B cell (primary cell): ENCODE measurements around the gene CCND2. TPM values are rescaled to one million over a fixed set of nuclear protein-coding genes. Genes with fewer than 3 reads are reported as not detected.

ENCODE experiments used
- ATAC-seq: fragments of 200-7000 bp; cut with Tn5 transposase; one replicate; pipeline ENCODE4 v1.10.0; 2021; ENCODE audit warnings: low read depth, mild to moderate bottlenecking, moderate number of reproducible peaks, moderate library complexity
- CTCF ChIA-PET: fragments of 350-600 bp; sonication (Branson Sonifier 250); formaldehyde crosslinking; loops from one replicate; lab custom pipeline; 2021; ENCODE audit warnings: antibody characterized with exemption, inconsistent platforms; lab: Charles Lee
- POLR2A ChIA-PET: fragments of 350-600 bp; sonication (Branson Sonifier 250); formaldehyde crosslinking; loops from one replicate; lab custom pipeline; 2021; ENCODE audit warnings: antibody characterized with exemption; lab: Charles Lee
- DNase-seq: peaks from one replicate; pipeline ENCODE4 v3.0.0; 2013
- H2AFZ ChIP-seq: 2 replicates; pipeline ENCODE4 v1.6.1; 2012; ENCODE audit warnings: mild to moderate bottlenecking, low read depth, low read length; ENCODE audit not compliant: insufficient read depth, poor library complexity, severe bottlenecking
- H3K27ac ChIP-seq, 2 donors: 1 replicate in 1 of 2; 2 replicates in 1 of 2; pipeline ENCODE4 v1.5.1; 2012 to 2013; ENCODE audit warnings: low read length in 2 of 2, mild to moderate bottlenecking in 2 of 2, moderate library complexity in 1 of 2
- H3K27me3 ChIP-seq, 4 experiments: fragments of 200-600 bp in 1 of 4; sonication (generic) in 1 of 4; replicated peaks in 1 of 4; 1 replicate in 2 of 4; 2 replicates in 2 of 4; pipeline versions ENCODE4 v1.6.1 to v1.7.0; 2013 to 2016; ENCODE audit warnings: low read length in 3 of 4, mild to moderate bottlenecking in 2 of 4, mixed read lengths in 1 of 4, moderate library complexity in 1 of 4; ENCODE audit not compliant: insufficient read depth in 4 of 4, control insufficient read depth in 3 of 4; ENCODE audit errors: control extremely low read depth in 1 of 4
- H3K36me3 ChIP-seq, 2 experiments: replicated peaks in 1 of 2; 1 replicate in 1 of 2; 2 replicates in 1 of 2; pipeline versions ENCODE4 v1.6.1 to v1.7.1; 2013; ENCODE audit warnings: low read length in 1 of 2; ENCODE audit not compliant: insufficient read depth in 2 of 2, control insufficient read depth in 1 of 2; ENCODE audit errors: control extremely low read depth in 1 of 2, extremely low read depth in 1 of 2
- H3K4me1 ChIP-seq, 2 donors: fragments of 200-600 bp in 1 of 2; sonication (generic) in 1 of 2; 1 replicate in 1 of 2; 2 replicates in 1 of 2; pipeline versions ENCODE4 v1.5.1 to v1.6.1; 2013 to 2017; ENCODE audit warnings: low read length in 2 of 2; ENCODE audit not compliant: control insufficient read depth in 2 of 2, insufficient read depth in 2 of 2
- H3K4me2 ChIP-seq: replicated peaks from 2 replicates; pipeline ENCODE3; 2012; ENCODE audit warnings: mild to moderate bottlenecking, low read depth, low read length; ENCODE audit not compliant: poor library complexity, severe bottlenecking
- H3K4me3 ChIP-seq, 5 experiments: fragments of 200-600 bp in 1 of 5; sonication (generic) in 1 of 5; 1 replicate in 3 of 5; 2 replicates in 2 of 5; pipeline versions ENCODE4 v1.5.1 to v1.7.0; 2011 to 2016; ENCODE audit warnings: low read length in 4 of 5, mild to moderate bottlenecking in 4 of 5, low read depth in 2 of 5, control low read depth in 1 of 5, moderate library complexity in 1 of 5; ENCODE audit not compliant: insufficient read depth in 1 of 5; ENCODE audit errors: control extremely low read depth in 1 of 5, extremely low read depth in 1 of 5
- H3K79me2 ChIP-seq: fragments of 200-600 bp; sonication (generic); one replicate; pipeline ENCODE4 v1.6.0; 2016; ENCODE audit warnings: low read length; ENCODE audit not compliant: control insufficient read depth, insufficient read depth
- H3K9ac ChIP-seq: fragments of 200-600 bp; sonication (generic); 2 replicates; pipeline ENCODE4 v1.6.1; 2017; ENCODE audit warnings: mild to moderate bottlenecking, low read length, moderate library complexity
- H3K9me3 ChIP-seq, 3 donors: one replicate each; pipeline versions ENCODE4 v1.6.1 to v1.7.1; 2013; ENCODE audit warnings: low read length in 2 of 3; ENCODE audit not compliant: control insufficient read depth in 2 of 3, insufficient read depth in 1 of 3; ENCODE audit errors: control extremely low read depth in 1 of 3
- H4K20me1 ChIP-seq: 2 replicates; pipeline ENCODE4 v1.6.0; 2012; ENCODE audit warnings: mild to moderate bottlenecking, low read length; ENCODE audit not compliant: insufficient read depth, control insufficient read depth, poor library complexity, severe bottlenecking
- H3K27ac Mint-ChIP-seq: one replicate; pipeline ENCODE4 v1.8.0; 2021; ENCODE audit warnings: mixed read lengths
- H3K27me3 Mint-ChIP-seq: one replicate; pipeline ENCODE4 v1.8.0; 2021; ENCODE audit warnings: mixed read lengths
- H3K4me1 Mint-ChIP-seq: one replicate; pipeline ENCODE4 v1.8.0; 2021; ENCODE audit warnings: mixed read lengths
- H3K4me3 Mint-ChIP-seq: one replicate; pipeline ENCODE4 v1.8.0; 2021; ENCODE audit warnings: mixed read lengths
- H3K9me3 Mint-ChIP-seq: one replicate; pipeline ENCODE4 v1.8.0; 2022; ENCODE audit warnings: mixed read lengths; ENCODE audit not compliant: insufficient read depth
- EZH2 ChIP-seq: IDR thresholded peaks from 2 replicates; pipeline ENCODE4 v1.6.1; 2012; ENCODE audit warnings: borderline replicate concordance, low read depth, mild to moderate bottlenecking, moderate library complexity, low read length; ENCODE audit not compliant: insufficient read depth, poor library complexity, severe bottlenecking
- WGBS: methylation state at CpG from one replicate; pipeline ENCODE4 v1.1.5; 2013; ENCODE audit warnings: missing lambda C conversion rate; ENCODE audit not compliant: insufficient coverage; 5-methylcytosine and 5-hydroxymethylcytosine counted together
- intact Hi-C: fragments of 100-400 bp; cut with micrococcal nuclease; formaldehyde crosslinking; loops from one replicate; pipeline ENCODE4 v1.10.0; 2022
- polyA plus RNA-seq: library from polyadenylated mRNA; depleted of rRNA; stranded (reverse); fragments of >200 nt; gene quantifications from 2 replicates; pipeline ENCODE4 v1.2.3, GENCODE V29; 2012
- total RNA-seq, 2 donors: library from RNA; stranded (reverse); fragments of 120-200 nt in 1 of 2; gene quantifications; 1 replicate in 1 of 2; 2 replicates in 1 of 2; pipeline versions ENCODE4 v1.2.3 to v1.2.4, GENCODE V29; 2013 to 2022
- TF ChIP-seq, protein P1 (sequence below): fragments of 200-600 bp; IDR thresholded peaks from one replicate; pipeline ENCODE4 v1.8.0; 2022; ENCODE audit warnings: antibody characterized with exemption, mild to moderate bottlenecking

Gene CCND2
- total and polyA plus RNA-seq, 2 donors (not counting 1 experiment from before 2014, with no cell fraction given): 9.2 to 20.6 TPM

GRCh38 chr12:4302881-4303280 is 29.3 kb downstream of the CCND2 start:
- Histone ChIP-seq H3K4me2 (no peak overlapping the region), H4K20me1 (peaks cover 6% of the 10 kb centered on the region), H3K36me3 (peaks cover 2 to 67% of the 10 kb centered on the region in 2 experiments), H3K27ac (no peak overlapping the region), H3K27me3 (no peaks in the 10 kb centered on the region), H3K9ac (no peak overlapping the region), H3K79me2 (no peaks in the 10 kb centered on the region), H3K9me3 (no peaks in the 10 kb centered on the region), H3K4me1 (no peaks in the 10 kb centered on the region), H3K4me3 (no peak overlapping the region), H2AFZ (no peak overlapping the region)
- H3K4me3 Mint-ChIP-seq: no peak overlapping the region
- WGBS: 100% methylated on average over 3 of the region's 8 CpGs
- DNase-seq (no peak), ATAC-seq (no peak)
- no peak overlapping the region for H3K27ac Mint-ChIP-seq
- TF ChIP-seq, protein P1, sequence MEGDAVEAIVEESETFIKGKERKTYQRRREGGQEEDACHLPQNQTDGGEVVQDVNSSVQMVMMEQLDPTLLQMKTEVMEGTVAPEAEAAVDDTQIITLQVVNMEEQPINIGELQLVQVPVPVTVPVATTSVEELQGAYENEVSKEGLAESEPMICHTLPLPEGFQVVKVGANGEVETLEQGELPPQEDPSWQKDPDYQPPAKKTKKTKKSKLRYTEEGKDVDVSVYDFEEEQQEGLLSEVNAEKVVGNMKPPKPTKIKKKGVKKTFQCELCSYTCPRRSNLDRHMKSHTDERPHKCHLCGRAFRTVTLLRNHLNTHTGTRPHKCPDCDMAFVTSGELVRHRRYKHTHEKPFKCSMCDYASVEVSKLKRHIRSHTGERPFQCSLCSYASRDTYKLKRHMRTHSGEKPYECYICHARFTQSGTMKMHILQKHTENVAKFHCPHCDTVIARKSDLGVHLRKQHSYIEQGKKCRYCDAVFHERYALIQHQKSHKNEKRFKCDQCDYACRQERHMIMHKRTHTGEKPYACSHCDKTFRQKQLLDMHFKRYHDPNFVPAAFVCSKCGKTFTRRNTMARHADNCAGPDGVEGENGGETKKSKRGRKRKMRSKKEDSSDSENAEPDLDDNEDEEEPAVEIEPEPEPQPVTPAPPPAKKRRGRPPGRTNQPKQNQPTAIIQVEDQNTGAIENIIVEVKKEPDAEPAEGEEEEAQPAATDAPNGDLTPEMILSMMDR: no peak
- TF ChIP-seq EZH2: no peak
- CTCF ChIA-PET: no interaction called here
- no peaks in the 10 kb centered on the region for H3K4me1 Mint-ChIP-seq
- POLR2A ChIA-PET: no interaction called here
- no peaks in the 10 kb centered on the region for H3K27me3 Mint-ChIP-seq
- no peaks in the 10 kb centered on the region for H3K9me3 Mint-ChIP-seq
- intact Hi-C loops: no loop called here

DNA sequence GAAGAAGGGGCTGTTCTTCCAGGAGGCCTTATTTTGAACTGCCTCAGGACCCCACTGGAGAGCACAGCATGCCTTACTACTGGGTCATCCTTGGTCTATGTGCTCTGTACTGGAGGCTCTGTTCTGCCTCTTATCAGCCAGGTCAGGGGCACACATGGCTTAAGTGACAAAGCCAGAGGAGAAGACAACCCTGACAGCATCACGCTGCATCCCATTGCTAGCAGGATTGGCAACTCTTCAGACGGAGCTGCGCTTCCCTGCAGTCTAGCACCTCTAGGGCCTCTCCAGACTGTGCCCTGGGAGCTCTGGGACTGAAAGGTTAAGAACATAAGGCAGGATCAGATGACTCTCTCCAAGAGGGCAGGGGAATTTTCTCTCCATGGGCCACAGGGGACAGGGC is 30.2 kb downstream of the CCND2 start:
- ATAC-seq (no peak), DNase-seq (no peak)
- CTCF ChIA-PET: no interaction called here
- H3K4me1 ChIP-seq: no peaks in the 10 kb centered on the region
- Mint-ChIP-seq H3K4me1 (no peaks in the 10 kb centered on the region), H3K4me3 (no peak overlapping the region), H3K9me3 (no peaks in the 10 kb centered on the region), H3K27ac (no peak overlapping the region), H3K27me3 (no peaks in the 10 kb centered on the region)
- H3K79me2 ChIP-seq: no peaks in the 10 kb centered on the region
- no peak overlapping the region for H2AFZ ChIP-seq
- no peak overlapping the region for H3K4me3 ChIP-seq
- 100% methylated on average over 3 of the region's 3 CpGs for WGBS
- intact Hi-C loops: no loop called here
- H3K9ac ChIP-seq: no peak overlapping the region
- no peaks in the 10 kb centered on the region for H3K27me3 ChIP-seq
- TF ChIP-seq, protein P1: no peak
- no peak for TF ChIP-seq EZH2
- no peaks in the 10 kb centered on the region for H3K9me3 ChIP-seq
- H4K20me1 ChIP-seq: no peaks in the 10 kb centered on the region
- peaks cover 2 to 60% of the 10 kb centered on the region in 2 experiments for H3K36me3 ChIP-seq
- no peak overlapping the region for H3K27ac ChIP-seq
- POLR2A ChIA-PET: no interaction called here
- no peak overlapping the region for H3K4me2 ChIP-seq
